HepG2 (cell line): ENCODE results near the gene NAV2. TPM values are rescaled to one million over a fixed set of nuclear protein-coding genes. Genes with fewer than 3 reads are reported as not detected.

Source experiments
- ARID5B ChIP-seq: IDR thresholded peaks from 2 replicates; pipeline ENCODE4 v1.4.0; 2020; ENCODE audit warnings: mild to moderate bottlenecking, missing genetic modification reagents
- BRCA1 ChIP-seq: sonication (generic); formaldehyde crosslinking; IDR thresholded peaks from 2 replicates; pipeline ENCODE4 v1.4.0; 2020; ENCODE audit warnings: missing genetic modification reagents
- FOSL2 ChIP-seq: sonication (generic); formaldehyde crosslinking; IDR thresholded peaks from 2 replicates; pipeline ENCODE4 v1.4.0; 2020; ENCODE audit warnings: missing genetic modification reagents
- GRHL1 ChIP-seq: sonication (generic); formaldehyde crosslinking; conservative IDR thresholded peaks from 2 replicates; pipeline ENCODE4 v1.8.0; 2022; ENCODE audit warnings: missing genetic modification reagents
- GTF3A ChIP-seq: sonication (generic); formaldehyde crosslinking; conservative IDR thresholded peaks from 2 replicates; pipeline ENCODE4 v1.4.0; 2020; ENCODE audit warnings: mild to moderate bottlenecking, missing genetic modification reagents
- HNRNPUL1 ChIP-seq: fragments of 200-400 bp; formaldehyde crosslinking; IDR thresholded peaks from 2 replicates; pipeline ENCODE4 v1.6.1; 2017; ENCODE audit warnings: low read depth, mild to moderate bottlenecking, low read length, moderate library complexity
- KMT2A ChIP-seq: sonication (generic); formaldehyde crosslinking; IDR thresholded peaks from 2 replicates; pipeline ENCODE4 v1.4.0; 2020; ENCODE audit warnings: missing genetic modification reagents
- MAZ ChIP-seq, 2 experiments: sonication (generic) in 1 of 2; formaldehyde crosslinking in 1 of 2; IDR thresholded peaks; 2 replicates each; pipeline versions ENCODE4 v1.5.0 to v1.6.1; 2012 to 2020; ENCODE audit warnings: low read depth in 2 of 2, mild to moderate bottlenecking in 2 of 2, borderline replicate concordance in 1 of 2, improper control_type of control experiment in 1 of 2, low read length in 1 of 2, missing genetic modification reagents in 1 of 2, moderate library complexity in 1 of 2
- MED13 ChIP-seq: sonication (generic); formaldehyde crosslinking; IDR thresholded peaks from 2 replicates; pipeline ENCODE4 v1.5.0; 2020; ENCODE audit warnings: missing genetic modification reagents
- NR3C1 ChIP-seq: sonication (generic); formaldehyde crosslinking; IDR thresholded peaks from 2 replicates; pipeline ENCODE4 v1.4.0; 2020; ENCODE audit warnings: missing genetic modification reagents
- NRL ChIP-seq: sonication (generic); formaldehyde crosslinking; IDR thresholded peaks from 2 replicates; pipeline ENCODE4 v1.5.0; 2020; ENCODE audit warnings: missing genetic modification reagents, mild to moderate bottlenecking, moderate library complexity, borderline replicate concordance
- RFX3 ChIP-seq: IDR thresholded peaks from 2 replicates; pipeline ENCODE4 v1.6.1; 2016; ENCODE audit warnings: missing biosample characterization, missing genetic modification reagents
- SALL2 ChIP-seq: sonication (generic); formaldehyde crosslinking; IDR thresholded peaks from 2 replicates; pipeline ENCODE4 v1.8.1; 2023; ENCODE audit warnings: mild to moderate bottlenecking, missing genetic modification reagents, inconsistent platforms
- SOX6 ChIP-seq, 2 experiments: fragments of 450-650 bp in 1 of 2; sonication (generic) in 1 of 2; formaldehyde crosslinking in 1 of 2; IDR thresholded peaks; 2 replicates each; pipeline versions ENCODE4 v1.4.0 to v1.6.1; 2017 to 2020; ENCODE audit warnings: antibody characterized with exemption in 1 of 2, mild to moderate bottlenecking in 1 of 2, missing genetic modification reagents in 1 of 2
- TEAD2 ChIP-seq: sonication (generic); formaldehyde crosslinking; IDR thresholded peaks from 2 replicates; pipeline ENCODE4 v1.9.0; 2021; ENCODE audit warnings: missing genetic modification reagents
- YEATS4 ChIP-seq: sonication (generic); formaldehyde crosslinking; IDR thresholded peaks from 2 replicates; pipeline ENCODE4 v1.4.0; 2020; ENCODE audit warnings: missing genetic modification reagents, borderline replicate concordance
- ZBTB1 ChIP-seq: sonication (generic); formaldehyde crosslinking; IDR thresholded peaks from 2 replicates; pipeline ENCODE4 v1.4.0; 2020; ENCODE audit warnings: missing genetic modification reagents, borderline replicate concordance
- ZBTB3 ChIP-seq: sonication (generic); formaldehyde crosslinking; IDR thresholded peaks from 2 replicates; pipeline ENCODE4 v1.4.0; 2020; ENCODE audit warnings: low read depth, mild to moderate bottlenecking, moderate library complexity, missing genetic modification reagents, borderline replicate concordance
- ZEB1 ChIP-seq: IDR thresholded peaks from 2 replicates; pipeline ENCODE4 v1.6.1; 2012; ENCODE audit warnings: mild to moderate bottlenecking, low read depth, inconsistent platforms; ENCODE audit not compliant: insufficient replicate concordance
- ZNF121 ChIP-seq: sonication (generic); formaldehyde crosslinking; IDR thresholded peaks from 2 replicates; pipeline ENCODE4 v1.5.0; 2020; ENCODE audit warnings: mild to moderate bottlenecking, missing genetic modification reagents
- ZNF138 ChIP-seq: sonication (generic); formaldehyde crosslinking; IDR thresholded peaks from 2 replicates; pipeline ENCODE4 v1.5.0; 2020; ENCODE audit warnings: mild to moderate bottlenecking, low read depth, missing genetic modification reagents
- ZNF232 ChIP-seq: sonication (generic); formaldehyde crosslinking; IDR thresholded peaks from 2 replicates; pipeline ENCODE4 v1.4.0; 2020; ENCODE audit warnings: missing genetic modification reagents, borderline replicate concordance
- ZNF275 ChIP-seq: sonication (generic); formaldehyde crosslinking; IDR thresholded peaks from 2 replicates; pipeline ENCODE4 v1.8.0; 2022; ENCODE audit warnings: missing genetic modification reagents, mild to moderate bottlenecking, inconsistent platforms, borderline replicate concordance
- ZNF572 ChIP-seq: sonication (generic); formaldehyde crosslinking; IDR thresholded peaks from 2 replicates; pipeline ENCODE4 v1.5.1; 2020; ENCODE audit warnings: mild to moderate bottlenecking, missing genetic modification reagents
- polyA plus RNA-seq, 8 experiments: library from polyadenylated mRNA; depleted of rRNA in 3 of 8; stranded (reverse) in 7 of 8; unstranded in 1 of 8; fragments of >200 nt; fragmentation: Illumina TruSeq in 4 of 8; extraction: Trizol in 4 of 8; gene quantifications; 2 replicates each; pipeline versions ENCODE4 v1.2.1 to v1.2.3, GENCODE V29; 2011 to 2016; ENCODE audit warnings: low read depth in 4 of 8, missing spikeins in 1 of 8, mixed read lengths in 1 of 8; ENCODE audit not compliant: insufficient read depth in 1 of 8
- total RNA-seq, 5 experiments: library from RNA; depleted of rRNA; stranded (reverse); fragments of >200 nt; fragmentation: Illumina TruSeq; extraction: Trizol; gene quantifications; 2 replicates each; pipeline ENCODE4 v1.2.3, GENCODE V29; 2016; ENCODE audit warnings: low read depth in 1 of 5

The NAV2 gene
- total and polyA plus RNA-seq, 2 of the 13 experiments (the other 11 are each of a cell fraction or from before 2014, with no cell fraction given) = 9.3 to 34.6 TPM

- TF ChIP-seq SALL2 (CRISPR knock-in tag) (no peak), ZNF138 (CRISPR knock-in tag) (no peak), ZNF121 (no peak), NR3C1 (CRISPR knock-in tag) (no peak), ZBTB1 (CRISPR knock-in tag) (no peak), MED13 (CRISPR knock-in tag) (no peak), SOX6 (IDR thresholded peaks at IDR 0.05) (no peak), SOX6 (CRISPR knock-in tag; IDR thresholded peaks at IDR 0.05) (no peak), ZNF275 (CRISPR knock-in tag) (no peak), ZBTB3 (CRISPR knock-in tag) (no peak), GTF3A (CRISPR knock-in tag) (no peak), GRHL1 (CRISPR knock-in tag) (no peak), ZEB1 (no peak), KMT2A (CRISPR knock-in tag) (0 out of 2 replicates have a peak, but pooled peaks have one; percentile 56), RFX3 (no peak), ZNF572 (CRISPR knock-in tag) (peak; percentile 49; the same call in 1 of the 2 replicates), ZNF232 (no peak), HNRNPUL1 (no peak), TEAD2 (no peak), NRL (CRISPR knock-in tag) (no peak), BRCA1 (peak; percentile 73; the same call in 1 of the 2 replicates), MAZ (IDR thresholded peaks at IDR 0.05; ENCODE audit: borderline replicate concordance, low read depth, low read length) (no peak), MAZ (CRISPR knock-in tag; IDR thresholded peaks at IDR 0.05; ENCODE audit: low read depth) (0 out of 2 replicates have a peak, but pooled peaks have one; percentile 21), FOSL2 (CRISPR knock-in tag) (peak; percentile 66), YEATS4 (CRISPR knock-in tag) (peak; percentile 58; the same call in 1 of the 2 replicates), ARID5B (CRISPR knock-in tag) (peak; percentile 80)
Observed at GRCh38 chr11:19976281-19976941, 263.8 kb downstream of the NAV2 start (continued).
